GM12892 (cell line): Measurements from ENCODE around the gene FAM236D.
"Not testable (repeated sequence)": the region's sequence is repeated elsewhere in the genome, so short reads cannot be mapped to it uniquely, and the experiment has no call there.

ENCODE experiments used
- POLR2A ChIP-seq: IDR thresholded peaks from 2 replicates; pipeline ENCODE4 v1.6.1; 2011; ENCODE audit warnings: low read depth, low read length, control low read depth
- TAF1 ChIP-seq: IDR thresholded peaks from 2 replicates; pipeline ENCODE4 v1.6.1; 2011; ENCODE audit warnings: low read depth, mild to moderate bottlenecking, control low read depth, low read length, borderline replicate concordance

DNA sequence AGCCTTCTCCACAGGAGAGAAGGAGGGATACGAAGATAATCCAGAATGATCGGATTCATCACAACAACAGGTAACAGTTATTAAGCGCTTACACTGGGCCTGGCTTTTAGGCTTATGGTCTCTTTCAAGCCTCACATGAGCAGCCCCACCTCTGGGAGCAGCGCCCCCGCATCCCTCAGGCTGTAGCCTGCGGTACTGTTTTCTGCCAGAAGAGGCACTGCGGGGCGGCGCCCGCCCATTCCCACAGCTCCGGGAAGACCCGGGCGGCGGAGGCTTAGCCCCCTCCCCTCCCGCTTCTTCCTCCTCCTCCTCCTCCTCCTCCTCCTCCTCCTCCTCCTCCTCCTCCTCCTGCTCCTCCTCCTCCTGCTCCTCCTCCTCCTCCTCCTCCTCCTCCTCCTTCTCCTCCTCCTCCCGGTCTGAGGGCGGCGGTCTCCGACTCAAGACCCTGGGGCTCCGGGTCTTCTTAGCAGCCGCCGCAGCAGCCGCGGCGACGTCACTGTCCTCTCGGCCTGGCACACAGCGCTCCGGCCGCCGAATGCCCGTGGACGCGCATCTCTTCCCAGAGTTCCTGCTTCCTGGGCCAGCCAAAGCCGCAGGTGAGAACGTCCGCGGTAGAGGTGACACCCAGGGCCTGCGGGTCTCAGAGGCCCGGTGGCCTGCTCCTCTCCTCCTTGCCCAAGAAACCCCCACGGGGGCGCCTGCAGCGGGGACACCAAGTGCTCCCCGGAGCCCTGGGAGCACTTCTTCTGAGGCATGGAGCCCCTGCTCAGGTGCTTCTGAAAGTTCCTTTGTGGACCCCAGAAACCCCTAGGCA lies 31.1 kb downstream of the FAM236D start, which contains the start of gene DMRTC1B:
- TF ChIP-seq TAF1, POLR2A: not testable (repeated sequence)
